BLaER1 treated with 17β-estradiol and CSF1 and Interleukin-3, amounts not matched to agents 10 nM and 100 nM (cell line): ENCODE results near the gene ARHGAP24.

Experiments used
- H3K27ac ChIP-seq, 11 experiments: shearing (Covaris generic); formaldehyde crosslinking; 2 replicates each; pipeline ENCODE4 v1.8.1; 2022
- H3K27me3 ChIP-seq, 11 experiments: shearing (Covaris generic); formaldehyde crosslinking; 2 replicates each; pipeline ENCODE4 v1.8.1; 2022
- H3K36me3 ChIP-seq, 11 experiments: shearing (Covaris generic); formaldehyde crosslinking; 2 replicates each; pipeline ENCODE4 v1.8.1; 2022
- H3K4me1 ChIP-seq, 10 experiments: shearing (Covaris generic); formaldehyde crosslinking; 2 replicates each; pipeline ENCODE4 v1.8.1; 2022
- H3K4me2 ChIP-seq, 11 experiments: shearing (Covaris generic); formaldehyde crosslinking; 2 replicates each; pipeline ENCODE4 v1.8.1; 2022
- H3K4me3 ChIP-seq, 10 experiments: shearing (Covaris generic); formaldehyde crosslinking; 2 replicates each; pipeline ENCODE4 v1.8.1; 2022
- H3K9ac ChIP-seq, 11 experiments: shearing (Covaris generic); formaldehyde crosslinking; 2 replicates each; pipeline ENCODE4 v1.8.1; 2022
- H3K9me3 ChIP-seq, 11 experiments: shearing (Covaris generic); formaldehyde crosslinking; replicated peaks in 1 of 11; 2 replicates each; pipeline ENCODE4 v1.8.1; 2022
- H4K20me1 ChIP-seq, 11 experiments: shearing (Covaris generic); formaldehyde crosslinking; 2 replicates each; pipeline ENCODE4 v1.8.1; 2022
- Cebpa-rat ChIP-seq, 11 experiments: shearing (Covaris generic); IDR thresholded peaks; 2 replicates each; pipeline ENCODE4 v1.8.1; 2022

The ARHGAP24 gene

DNA sequence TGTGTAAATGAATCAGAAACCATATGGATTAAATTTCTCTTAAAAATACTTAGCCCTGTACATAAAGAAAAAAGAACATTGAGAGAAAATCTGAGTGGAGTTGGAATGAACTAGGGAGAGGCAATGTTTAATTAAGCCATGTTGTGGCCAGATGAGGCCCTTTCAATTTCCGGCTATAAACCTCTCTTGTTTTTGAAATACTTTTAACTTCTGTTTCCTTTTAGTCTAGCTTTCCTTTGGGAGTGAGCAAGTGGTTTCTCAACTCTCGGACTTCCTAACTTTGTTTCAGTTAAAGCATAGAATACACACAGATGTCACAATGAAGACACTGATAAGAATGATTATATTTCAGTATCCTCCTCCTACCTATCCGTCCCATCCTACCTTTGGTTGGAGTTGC lies 197.2 kb downstream of the ARHGAP24 start:
- TF ChIP-seq Cebpa-rat (IDR thresholded peaks at IDR 0.05), result no peak
- H3K4me3 ChIP-seq, result 0 out of 20 replicates have a peak overlapping the region, but pooled peaks of 1 of the 10 experiments have one; percentile 2
- H3K9ac ChIP-seq, result no peak overlapping the region; a peak in 2 of 22 replicates
- H3K9me3 ChIP-seq, result peaks cover 5 to 14% (median 7%) of the 10 kb centered on the region in 11 experiments
- H3K4me1 ChIP-seq, result peaks cover 16 to 52% (median 24%) of the 10 kb centered on the region in 10 experiments
- H3K4me2 ChIP-seq, result peak overlapping the region; percentile 51 to 85 (median 70)
- H3K27me3 ChIP-seq, result no peaks in the 10 kb centered on the region
- H4K20me1 ChIP-seq, result no peaks in the 10 kb centered on the region
- peak overlapping the region in 10 of 11 experiments; percentile 7 to 58 (median 31); a peak in 15 of 22 replicates for H3K27ac ChIP-seq
- H3K36me3 ChIP-seq, result no peaks in the 10 kb centered on the region

DNA sequence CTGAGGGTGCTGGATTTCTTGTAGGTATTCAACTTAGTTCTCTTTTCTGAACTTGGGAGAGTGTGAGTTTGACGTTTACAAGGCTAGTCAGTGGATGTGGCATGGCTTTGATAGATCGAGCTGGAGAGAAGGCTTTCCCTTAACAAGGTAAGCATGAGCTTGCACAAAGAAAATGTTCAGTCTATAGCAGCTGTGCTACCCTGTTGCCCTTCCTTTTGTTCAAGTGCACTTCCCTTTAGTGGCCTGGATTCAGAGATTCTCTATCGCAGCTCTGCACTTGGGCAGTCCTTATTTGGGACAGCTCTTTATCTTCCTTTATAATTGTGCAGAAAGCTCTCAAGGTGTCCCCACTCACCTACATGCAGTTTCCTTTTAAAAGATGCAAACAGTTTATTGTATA lies 198.0 kb downstream of the ARHGAP24 start:
- Histone ChIP-seq H3K9ac (no peak overlapping the region), H3K36me3 (no peaks in the 10 kb centered on the region), H3K27ac (peak overlapping the region in 7 of 11 experiments; percentile 5 to 58 (median 37); a peak in 5 of 22 replicates), H3K4me1 (peaks cover 16 to 55% (median 24%) of the 10 kb centered on the region in 10 experiments), H3K9me3 (peaks cover 0 to 6% (median 0%) of the 10 kb centered on the region in 11 experiments; a peak in 5 of 22 replicates), H3K27me3 (no peaks in the 10 kb centered on the region), H4K20me1 (no peaks in the 10 kb centered on the region), H3K4me2 (peak overlapping the region; percentile 51 to 85 (median 70); a peak in 21 of 22 replicates), H3K4me3 (no peak overlapping the region)
- TF ChIP-seq Cebpa-rat (IDR thresholded peaks at IDR 0.05), result no peak

DNA sequence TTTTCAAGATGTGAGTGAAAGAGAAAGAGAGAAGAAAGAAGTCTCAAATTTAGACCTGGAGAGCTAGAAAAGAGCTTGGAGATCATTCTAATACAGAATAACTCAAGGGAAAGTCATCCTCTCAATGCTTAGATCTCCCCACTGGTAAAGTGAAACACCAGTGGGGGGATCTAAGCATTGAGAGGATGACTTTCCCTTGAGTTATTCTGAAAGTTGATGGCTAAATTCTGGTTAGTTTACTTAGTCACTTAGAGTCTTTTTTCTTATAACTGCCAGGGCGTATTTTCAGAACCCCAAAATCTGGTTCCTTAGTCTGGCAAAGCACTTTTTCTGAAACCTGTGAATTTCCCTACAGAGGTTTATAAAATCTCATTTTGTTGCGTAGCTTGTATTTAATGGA lies 198.6 kb downstream of the ARHGAP24 start:
- no peak overlapping the region for H3K9ac ChIP-seq
- peaks cover 16 to 61% (median 24%) of the 10 kb centered on the region in 10 experiments for H3K4me1 ChIP-seq
- peak overlapping the region in 2 of 11 experiments; percentile 85; a peak in 5 of 22 replicates for H3K4me2 ChIP-seq
- H4K20me1 ChIP-seq, result no peaks in the 10 kb centered on the region
- H3K9me3 ChIP-seq, result 0 out of 22 replicates have a peak, but pooled peaks cover 0 to under 1% (median 0%) of the 10 kb centered on the region in 11 experiments
- no peak overlapping the region for H3K4me3 ChIP-seq
- no peaks in the 10 kb centered on the region for H3K27me3 ChIP-seq
- H3K36me3 ChIP-seq, result no peaks in the 10 kb centered on the region
- no peak overlapping the region for H3K27ac ChIP-seq
- no peak for TF ChIP-seq Cebpa-rat (IDR thresholded peaks at IDR 0.05)

DNA sequence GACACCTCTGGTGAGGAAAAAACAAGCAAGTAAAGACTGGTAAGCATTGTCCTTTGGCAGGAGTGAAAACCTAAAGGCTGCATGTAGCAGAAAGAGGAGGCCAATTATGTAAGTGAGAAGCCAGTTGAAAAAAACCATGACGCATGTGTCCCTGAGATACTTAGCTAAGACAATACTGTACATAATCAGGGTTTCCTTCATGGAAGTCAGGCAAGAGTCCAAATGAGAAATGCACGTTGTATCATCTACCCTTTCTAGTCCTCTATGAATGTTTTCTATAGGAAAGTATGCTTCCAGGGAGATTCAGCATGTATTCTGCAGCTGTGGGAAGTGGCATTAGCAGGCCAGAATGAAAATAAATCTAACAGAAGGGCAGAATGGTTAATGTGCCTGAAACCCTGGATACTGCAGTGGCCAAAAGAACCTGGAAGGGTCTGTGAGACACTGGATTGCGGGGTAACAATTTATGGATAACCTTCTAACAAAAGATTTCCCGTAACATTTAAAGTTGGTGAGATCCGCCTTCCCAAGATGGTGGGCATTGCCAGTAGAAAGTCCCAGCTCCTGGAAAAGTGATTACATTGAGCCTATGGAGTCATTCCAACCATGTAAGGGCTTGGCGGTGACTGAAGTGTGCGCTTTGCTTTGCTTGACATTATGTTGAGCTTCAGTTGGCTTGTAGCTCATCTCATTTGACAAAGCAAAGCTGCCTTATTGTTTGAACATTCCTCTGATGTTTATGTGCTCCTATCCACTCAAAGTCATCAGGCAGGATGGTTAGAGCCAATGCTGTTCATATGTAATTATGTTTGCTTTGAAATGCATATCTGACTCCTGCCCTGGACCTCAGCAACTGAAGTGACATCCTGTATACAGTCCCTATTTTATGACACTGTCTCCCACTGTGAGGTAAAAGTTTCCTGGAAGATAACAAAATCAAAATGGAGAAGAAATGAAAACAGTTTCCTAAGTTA lies 200.4 kb downstream of the ARHGAP24 start:
- H3K4me2 ChIP-seq, result no peak overlapping the region

DNA sequence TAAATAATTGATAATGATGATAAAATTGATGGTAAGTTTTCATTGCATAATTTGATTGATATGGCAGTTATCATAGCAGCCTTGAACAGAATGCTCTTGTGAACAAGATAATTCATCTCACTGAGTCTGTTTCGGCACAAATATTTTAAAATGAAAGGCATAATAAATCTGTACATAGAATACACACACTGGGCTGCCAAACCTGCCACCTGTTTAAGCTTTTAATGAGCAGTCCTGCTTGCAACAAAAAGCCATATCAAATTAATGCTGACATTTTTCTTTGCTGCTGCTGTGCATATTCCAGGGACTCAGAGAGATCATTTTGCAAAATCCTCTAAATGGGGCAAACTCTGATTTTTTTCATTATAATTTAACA lies 201.1 kb downstream of the ARHGAP24 start:
- no peaks in the 10 kb centered on the region for H3K27me3 ChIP-seq
- no peaks in the 10 kb centered on the region for H4K20me1 ChIP-seq
- H3K9me3 ChIP-seq, result no peaks in the 10 kb centered on the region
- no peaks in the 10 kb centered on the region for H3K36me3 ChIP-seq
- no peak for TF ChIP-seq Cebpa-rat (IDR thresholded peaks at IDR 0.05)
- no peak overlapping the region for H3K4me3 ChIP-seq
- H3K9ac ChIP-seq, result no peak overlapping the region
- H3K4me1 ChIP-seq, result peaks cover 16 to 65% (median 22%) of the 10 kb centered on the region in 10 experiments
- H3K4me2 ChIP-seq, result no peak overlapping the region
- no peak overlapping the region for H3K27ac ChIP-seq

More for the DNA sequence above, 200.4 kb downstream of the ARHGAP24 start:
- Histone ChIP-seq H3K27ac (no peak overlapping the region), H3K9ac (no peak overlapping the region), H3K4me1 (peaks cover 16 to 64% (median 24%) of the 10 kb centered on the region in 10 experiments), H4K20me1 (no peaks in the 10 kb centered on the region), H3K4me3 (no peak overlapping the region), H3K36me3 (no peaks in the 10 kb centered on the region), H3K9me3 (no peaks in the 10 kb centered on the region), H3K27me3 (no peaks in the 10 kb centered on the region)
- no peak for TF ChIP-seq Cebpa-rat (IDR thresholded peaks at IDR 0.05)

DNA sequence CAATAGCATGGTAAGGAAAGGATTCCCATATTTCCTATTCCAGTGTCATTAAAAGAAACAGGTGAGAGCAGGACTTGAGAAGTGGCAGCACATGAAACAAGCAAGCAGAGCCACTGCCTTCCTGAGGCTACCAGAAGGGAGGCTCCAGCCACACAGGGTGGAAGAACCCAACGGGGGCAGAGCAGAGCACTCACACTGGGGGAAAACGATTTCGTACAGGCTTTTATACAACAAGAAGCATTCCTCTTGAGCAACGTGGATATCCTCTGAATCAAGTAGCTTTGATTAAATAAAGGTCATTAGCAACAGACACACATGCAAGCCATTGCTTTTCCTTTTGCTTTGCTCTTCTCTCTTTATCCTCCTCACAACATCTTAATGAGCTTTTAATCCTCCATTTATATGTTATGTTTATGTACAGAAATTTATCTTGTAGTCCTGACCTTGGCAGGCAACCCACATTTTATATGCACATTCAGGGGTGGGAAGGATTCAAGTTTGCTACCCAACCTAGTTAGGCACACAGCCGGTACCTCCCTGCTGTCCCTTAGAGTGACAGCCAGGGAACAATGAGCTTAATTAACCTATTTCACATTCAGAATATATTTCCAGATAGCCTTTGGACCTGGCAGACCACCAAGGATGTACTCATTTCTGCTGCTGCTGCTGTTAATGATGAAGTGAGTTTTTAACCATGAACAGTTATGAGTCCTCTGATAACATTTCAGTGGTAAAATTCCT lies 202.1 kb downstream of the ARHGAP24 start:
- Histone ChIP-seq H3K27me3 (no peaks in the 10 kb centered on the region), H3K36me3 (no peaks in the 10 kb centered on the region), H3K4me1 (peaks cover 11 to 61% (median 13%) of the 10 kb centered on the region in 10 experiments), H3K27ac (no peak overlapping the region), H3K4me2 (peak overlapping the region in 1 of 11 experiments; percentile 0; a peak in 1 of 22 replicates), H3K4me3 (no peak overlapping the region), H3K9me3 (no peaks in the 10 kb centered on the region), H4K20me1 (no peaks in the 10 kb centered on the region), H3K9ac (no peak overlapping the region)
- TF ChIP-seq Cebpa-rat (IDR thresholded peaks at IDR 0.05), result no peak

DNA sequence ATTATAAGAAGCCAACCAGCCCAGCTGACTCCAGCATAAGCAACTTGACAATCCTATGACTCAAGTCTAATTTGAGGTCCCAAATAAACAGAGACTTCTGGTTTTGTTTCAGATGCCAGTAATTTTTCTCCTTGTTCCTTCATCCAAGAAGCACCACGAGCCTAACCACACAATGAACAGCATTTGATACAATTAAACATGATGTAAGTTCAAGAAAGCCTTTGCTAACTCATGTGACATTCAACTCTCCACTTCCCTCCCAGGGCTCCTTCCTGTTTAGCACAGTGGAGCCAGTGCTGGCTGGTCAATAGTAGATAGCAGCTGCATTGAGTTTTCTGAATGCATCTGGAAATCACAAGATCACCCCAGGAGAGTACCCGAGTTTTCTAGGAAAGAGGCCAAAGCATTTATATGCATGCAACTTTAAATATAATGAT lies 206.3 kb downstream of the ARHGAP24 start:
- peak overlapping the region in 4 of 11 experiments; percentile 38 to 79 (median 68); a peak in 7 of 22 replicates for H3K4me2 ChIP-seq
- peaks cover 0 to 67% (median 2%) of the 10 kb centered on the region in 10 experiments; a peak in 11 of 20 replicates for H3K4me1 ChIP-seq
- H3K36me3 ChIP-seq, result no peaks in the 10 kb centered on the region
- peak overlapping the region in 6 of 11 experiments; percentile 2 to 98 (median 78); a peak in 9 of 22 replicates for H3K27ac ChIP-seq
- H4K20me1 ChIP-seq, result no peaks in the 10 kb centered on the region
- TF ChIP-seq Cebpa-rat (IDR thresholded peaks at IDR 0.05), result peak in 2 of 11 experiments; percentile 29 to 57; a peak in 1 of 22 replicates
- H3K9me3 ChIP-seq, result no peaks in the 10 kb centered on the region
- H3K27me3 ChIP-seq, result no peaks in the 10 kb centered on the region
- no peak overlapping the region for H3K4me3 ChIP-seq
- H3K9ac ChIP-seq, result peak overlapping the region in 3 of 11 experiments; percentile 59 to 84 (median 73); a peak in 4 of 22 replicates

DNA sequence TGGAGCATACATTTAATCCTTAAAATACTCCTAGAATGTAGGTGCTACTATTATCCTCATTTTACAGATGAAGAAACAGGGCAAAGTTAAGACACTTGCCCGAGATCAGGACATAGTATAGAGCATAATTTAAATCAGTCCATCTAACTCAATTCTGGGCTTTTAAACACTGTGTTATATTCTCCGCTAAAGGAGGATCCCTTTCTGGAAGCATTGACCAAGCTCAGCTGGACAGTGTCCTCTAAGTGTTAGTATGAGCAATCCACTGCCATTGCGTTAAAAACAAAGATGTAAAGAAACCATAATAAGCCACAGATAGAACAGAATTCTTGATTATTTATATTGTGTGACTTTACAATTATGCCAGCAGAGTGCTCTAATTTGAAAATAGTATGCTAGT lies 207.0 kb downstream of the ARHGAP24 start:
- H3K4me2 ChIP-seq, result peak overlapping the region in 3 of 11 experiments; percentile 39 to 79 (median 77); a peak in 5 of 22 replicates
- peak overlapping the region in 2 of 11 experiments; percentile 52 to 74; a peak in 3 of 22 replicates for H3K9ac ChIP-seq
- H3K4me3 ChIP-seq, result no peak overlapping the region
- H3K9me3 ChIP-seq, result no peaks in the 10 kb centered on the region
- H4K20me1 ChIP-seq, result no peaks in the 10 kb centered on the region
- no peaks in the 10 kb centered on the region for H3K36me3 ChIP-seq
- peaks cover 0 to 67% (median 2%) of the 10 kb centered on the region in 10 experiments; a peak in 11 of 20 replicates for H3K4me1 ChIP-seq
- no peak for TF ChIP-seq Cebpa-rat (IDR thresholded peaks at IDR 0.05)
- H3K27me3 ChIP-seq, result no peaks in the 10 kb centered on the region
- peak overlapping the region in 5 of 11 experiments; percentile 0 to 92 (median 87); a peak in 8 of 22 replicates for H3K27ac ChIP-seq
